Body of pancreas (tissue), 4 donors: ENCODE results near the gene CNTNAP5. TPM values are rescaled to one million over a fixed set of nuclear protein-coding genes. Genes with fewer than 3 reads are reported as not detected.

Experiments
- ATAC-seq: fragments of 150-250 bp; one replicate; pipeline ENCODE4 v1.9.1; 2016
- DNase-seq, 4 donors: peaks; one replicate each; pipeline ENCODE4 v3.0.0-alpha.2; 2019
- H3K27ac ChIP-seq, 4 donors: fragments of 200-600 bp; sonication (generic); 1 replicate in 3 of 4; 2 replicates in 1 of 4; pipeline versions ENCODE4 v1.5.1 to v1.6.1; 2016 to 2019; ENCODE audit warnings: mild to moderate bottlenecking in 1 of 4, mixed read lengths in 1 of 4, moderate library complexity in 1 of 4
- H3K27me3 ChIP-seq, 2 donors: fragments of 200-600 bp; sonication (generic); one replicate each; pipeline ENCODE4 v1.6.0; 2016; ENCODE audit warnings: mild to moderate bottlenecking in 1 of 2
- H3K36me3 ChIP-seq, 2 donors: fragments of 200-600 bp; sonication (generic); replicated peaks in 1 of 2; 2 replicates each; pipeline ENCODE4 v1.5.1; 2016; ENCODE audit warnings: low read depth in 2 of 2; ENCODE audit not compliant: insufficient read depth in 1 of 2
- H3K4me1 ChIP-seq: fragments of 200-600 bp; sonication (generic); one replicate; pipeline ENCODE4 v1.6.0; 2016
- H3K4me3 ChIP-seq, 2 donors: fragments of 200-600 bp; sonication (generic); 1 replicate in 1 of 2; 2 replicates in 1 of 2; pipeline ENCODE4 v1.5.1; 2016 to 2019
- H3K9me3 ChIP-seq, 3 donors: fragments of 200-600 bp; sonication (generic); 1 replicate in 2 of 3; 2 replicates in 1 of 3; pipeline ENCODE4 v1.5.1; 2016
- POLR2A ChIP-seq, 3 donors: fragments of 450-650 bp; IDR thresholded peaks; one replicate each; pipeline ENCODE4 v1.6.1; 2016; ENCODE audit warnings: antibody characterized with exemption in 3 of 3, mild to moderate bottlenecking in 2 of 3
- WGBS, 2 donors: methylation state at CpG; one replicate each; pipeline ENCODE4 v1.1.5; 2017; 5-methylcytosine and 5-hydroxymethylcytosine counted together
- intact Hi-C: fragments of 100-400 bp; cut with DNase I; formaldehyde crosslinking; loops from one replicate; pipeline ENCODE4 v1.15.1; 2023
- total RNA-seq, 2 donors: library from RNA; depleted of rRNA; stranded (reverse); fragments of >200 nt; gene quantifications; one replicate each; pipeline ENCODE4 v1.1.0, GENCODE V29; 2016
- TF ChIP-seq, protein P1 (sequence below), 7 experiments: fragments of 450-650 bp in 4 of 7; fragments of 200-600 bp in 3 of 7; sonication (generic) in 3 of 7; IDR thresholded peaks; one replicate each; pipeline ENCODE4 v1.5.1; 2016 to 2019; ENCODE audit warnings: antibody characterized with exemption in 7 of 7

The CNTNAP5 gene
- total RNA-seq, 2 donors from 2014 or later = 0.26 to 0.33 TPM

DNA sequence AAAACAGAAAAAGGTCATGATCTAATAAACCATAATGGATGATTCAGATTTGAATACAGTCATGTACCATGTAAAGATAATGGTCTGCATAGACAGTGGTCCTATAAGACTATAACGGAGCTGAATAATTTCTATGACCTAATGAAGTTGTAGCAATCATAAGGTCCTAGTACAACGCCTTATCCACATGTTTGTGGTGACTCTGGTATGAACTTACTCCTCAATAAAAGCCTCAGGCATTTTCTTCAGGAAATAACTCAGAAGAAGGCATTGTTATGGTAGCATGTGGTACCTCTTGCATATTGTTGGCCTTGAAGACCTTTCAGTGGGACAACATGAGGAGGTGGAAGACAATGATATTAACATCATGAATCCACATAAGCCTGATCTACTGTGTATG lies 883.3 kb downstream of the CNTNAP5 start:
- Histone ChIP-seq H3K9me3 (no peaks in the 10 kb centered on the region), H3K36me3 (no peaks in the 10 kb centered on the region), H3K4me1 (no peaks in the 10 kb centered on the region), H3K4me3 (no peak overlapping the region), H3K27ac (no peak overlapping the region), H3K27me3 (no peaks in the 10 kb centered on the region)
- no peak for TF ChIP-seq POLR2A (IDR thresholded peaks at IDR 0.05)
- TF ChIP-seq, protein P1, sequence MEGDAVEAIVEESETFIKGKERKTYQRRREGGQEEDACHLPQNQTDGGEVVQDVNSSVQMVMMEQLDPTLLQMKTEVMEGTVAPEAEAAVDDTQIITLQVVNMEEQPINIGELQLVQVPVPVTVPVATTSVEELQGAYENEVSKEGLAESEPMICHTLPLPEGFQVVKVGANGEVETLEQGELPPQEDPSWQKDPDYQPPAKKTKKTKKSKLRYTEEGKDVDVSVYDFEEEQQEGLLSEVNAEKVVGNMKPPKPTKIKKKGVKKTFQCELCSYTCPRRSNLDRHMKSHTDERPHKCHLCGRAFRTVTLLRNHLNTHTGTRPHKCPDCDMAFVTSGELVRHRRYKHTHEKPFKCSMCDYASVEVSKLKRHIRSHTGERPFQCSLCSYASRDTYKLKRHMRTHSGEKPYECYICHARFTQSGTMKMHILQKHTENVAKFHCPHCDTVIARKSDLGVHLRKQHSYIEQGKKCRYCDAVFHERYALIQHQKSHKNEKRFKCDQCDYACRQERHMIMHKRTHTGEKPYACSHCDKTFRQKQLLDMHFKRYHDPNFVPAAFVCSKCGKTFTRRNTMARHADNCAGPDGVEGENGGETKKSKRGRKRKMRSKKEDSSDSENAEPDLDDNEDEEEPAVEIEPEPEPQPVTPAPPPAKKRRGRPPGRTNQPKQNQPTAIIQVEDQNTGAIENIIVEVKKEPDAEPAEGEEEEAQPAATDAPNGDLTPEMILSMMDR (IDR thresholded peaks at IDR 0.05) = no peak
- WGBS, 2 donors = 68 to 89% methylated on average over 2 of the region's 2 CpGs
- DNase-seq = no peak
- ATAC-seq = no peak
- intact Hi-C loops = no loop called here

DNA sequence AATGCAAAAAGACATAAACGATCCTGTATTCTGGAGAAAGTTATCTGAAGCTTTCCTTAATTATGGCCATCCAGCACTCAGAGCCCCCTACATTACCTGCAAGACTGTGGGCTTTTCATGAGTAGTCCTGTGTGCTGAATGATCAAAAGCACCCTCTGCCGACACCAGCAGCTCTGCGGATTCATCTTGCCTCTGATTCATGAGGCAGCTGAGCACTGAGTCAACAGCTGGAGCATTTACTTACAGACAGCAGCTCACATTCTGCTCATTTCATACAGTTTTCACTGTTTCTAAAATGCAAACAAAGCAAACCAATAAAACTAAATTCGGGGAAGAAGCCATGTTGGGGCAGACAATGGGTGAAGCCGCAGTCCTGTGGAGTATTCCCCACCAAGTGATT lies 886.5 kb downstream of the CNTNAP5 start:
- H3K27me3 ChIP-seq = no peaks in the 10 kb centered on the region
- TF ChIP-seq POLR2A (IDR thresholded peaks at IDR 0.05) = no peak
- TF ChIP-seq, protein P1 (IDR thresholded peaks at IDR 0.05) = no peak
- no peaks in the 10 kb centered on the region for H3K4me1 ChIP-seq
- intact Hi-C loops = no loop called here
- no peak overlapping the region for H3K27ac ChIP-seq
- 60 to 65% methylated on average over 5 of the region's 5 CpGs for WGBS, 2 donors
- no peaks in the 10 kb centered on the region for H3K9me3 ChIP-seq
- ATAC-seq (no peak), DNase-seq (no peak)
- no peaks in the 10 kb centered on the region for H3K36me3 ChIP-seq
- H3K4me3 ChIP-seq = no peak overlapping the region

DNA sequence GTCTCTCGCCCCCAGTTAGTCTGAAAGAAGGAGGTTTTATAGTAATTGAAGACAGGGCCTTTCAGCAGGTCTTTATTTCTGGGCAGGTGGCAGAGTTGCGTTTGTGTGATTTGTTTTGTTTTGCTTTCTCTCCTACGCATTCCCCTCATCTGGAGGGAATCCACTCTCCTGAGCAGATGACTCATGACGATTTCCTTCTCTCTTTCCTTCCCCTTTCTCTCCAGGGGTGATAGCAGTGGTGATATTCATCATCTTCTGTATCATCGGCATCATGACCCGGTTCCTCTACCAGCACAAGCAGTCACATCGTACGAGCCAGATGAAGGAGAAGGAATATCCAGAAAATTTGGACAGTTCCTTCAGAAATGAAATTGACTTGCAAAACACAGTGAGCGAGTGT lies 888.8 kb downstream of the CNTNAP5 start:
- Histone ChIP-seq H3K4me3 (no peak overlapping the region), H3K27me3 (no peaks in the 10 kb centered on the region), H3K27ac (no peak overlapping the region), H3K4me1 (no peaks in the 10 kb centered on the region), H3K9me3 (no peaks in the 10 kb centered on the region), H3K36me3 (no peaks in the 10 kb centered on the region)
- DNase-seq (no peak), ATAC-seq (no peak)
- WGBS, 2 donors = 65 to 67% methylated on average over 9 of the region's 9 CpGs
- TF ChIP-seq, protein P1 (IDR thresholded peaks at IDR 0.05) = no peak
- TF ChIP-seq POLR2A (IDR thresholded peaks at IDR 0.05) = no peak
- intact Hi-C loops = no loop called here

DNA sequence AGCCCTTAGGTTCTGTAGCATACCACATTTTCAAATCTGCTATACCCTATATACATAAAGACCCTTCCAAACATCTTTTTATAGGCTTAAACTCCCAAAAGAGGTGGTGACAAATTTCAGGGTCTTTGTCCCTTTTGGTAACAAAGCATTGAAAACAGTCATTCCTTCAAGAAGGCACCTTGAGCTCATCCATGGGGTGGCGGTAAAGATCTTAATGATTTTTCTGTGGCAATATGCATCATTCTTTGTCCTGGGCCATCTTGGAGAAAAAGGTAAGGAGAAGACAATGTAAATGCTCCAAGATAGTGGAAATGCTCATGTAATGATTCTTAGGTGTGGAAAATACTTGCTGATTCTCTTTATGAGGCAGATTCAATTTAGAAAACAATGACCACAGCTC lies 890.5 kb downstream of the CNTNAP5 start:
- H3K27me3 ChIP-seq = no peaks in the 10 kb centered on the region
- ATAC-seq (no peak), DNase-seq (peak in 1 of 4 donors; percentile 8)
- H3K27ac ChIP-seq = no peak overlapping the region
- TF ChIP-seq, protein P1 (IDR thresholded peaks at IDR 0.05) = peak in 4 of 7 experiments; percentile 13 to 27 (median 18)
- TF ChIP-seq POLR2A (IDR thresholded peaks at IDR 0.05) = no peak
- no peaks in the 10 kb centered on the region for H3K36me3 ChIP-seq
- 72 to 85% methylated on average over 1 of the region's 1 CpG for WGBS, 2 donors
- no peak overlapping the region for H3K4me3 ChIP-seq
- H3K4me1 ChIP-seq = no peaks in the 10 kb centered on the region
- intact Hi-C loops = no loop called here
- no peaks in the 10 kb centered on the region for H3K9me3 ChIP-seq

DNA sequence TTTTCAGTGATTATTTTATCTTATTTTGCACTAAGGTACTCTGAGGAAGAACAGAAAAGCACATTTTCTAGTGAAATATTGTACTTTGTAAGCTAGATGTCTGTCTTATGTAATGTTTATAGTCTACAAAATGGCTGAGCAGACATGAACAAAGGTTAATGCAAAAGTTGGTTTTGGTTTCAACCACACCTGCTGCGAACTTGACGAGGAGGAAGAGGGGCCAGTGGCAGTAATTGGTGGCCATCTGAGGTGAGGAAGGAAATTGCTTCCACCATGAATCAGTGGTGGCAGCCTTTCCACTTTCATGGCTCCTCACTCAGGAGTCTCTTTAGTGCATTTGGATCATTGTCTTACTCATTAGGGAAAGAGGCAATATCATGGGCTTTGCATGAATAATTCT lies 894.2 kb downstream of the CNTNAP5 start:
- H3K9me3 ChIP-seq = no peaks in the 10 kb centered on the region
- WGBS, 2 donors = 83 to 87% methylated on average over 2 of the region's 2 CpGs

More for the DNA sequence above, 894.2 kb downstream of the CNTNAP5 start:
- H3K36me3 ChIP-seq = no peaks in the 10 kb centered on the region
- no peak overlapping the region for H3K27ac ChIP-seq
- intact Hi-C loops = no loop called here
- DNase-seq (no peak), ATAC-seq (no peak)
- H3K4me1 ChIP-seq = no peaks in the 10 kb centered on the region
- TF ChIP-seq POLR2A (IDR thresholded peaks at IDR 0.05) = no peak
- TF ChIP-seq, protein P1 (IDR thresholded peaks at IDR 0.05) = no peak
- H3K4me3 ChIP-seq = no peak overlapping the region
- no peaks in the 10 kb centered on the region for H3K27me3 ChIP-seq
